ENCODE results near the gene RETREG3.
A peak's percentile ranks its signal among the peaks of the same experiment; 100 is the strongest.
"Not testable (repeated sequence)": the region's sequence is repeated elsewhere in the genome, so short reads cannot be mapped to it uniquely, and the experiment has no call there.

RETREG3 gene

GRCh38 chr17:42609182-42609813 lies at the start of gene RETREG3, which contains the start of gene TUBG1:
Gene RETREG3 (minus strand): TSS chr17:42609374. CDS start chr17:42609324, 50 bp downstream.
Gene TUBG1 (plus strand): TSS chr17:42609683. CDS start chr17:42609738, 55 bp downstream.
- peak; percentile 99 for DNase-seq

GRCh38 chr17:42657824-42658588 lies 48.8 kb upstream of the RETREG3 start:
- DNase-seq: no peak

- no peak for DNase-seq
Measured at GRCh38 chr17:42655528-42655927, 46.4 kb upstream of the RETREG3 start.

GRCh38 chr17:42653179-42654124 lies 44.3 kb upstream of the RETREG3 start:
- DNase-seq: no peak

GRCh38 chr17:42651392-42651791 lies 42.2 kb upstream of the RETREG3 start:
- DNase-seq: no peak

GRCh38 chr17:42647778-42648177 lies 38.6 kb upstream of the RETREG3 start:
- no peak for DNase-seq

GRCh38 chr17:42642336-42642735 lies 33.2 kb upstream of the RETREG3 start:
- no peak for DNase-seq

- DNase-seq: no peak
Measured at GRCh38 chr17:42640121-42640520, 30.9 kb upstream of the RETREG3 start.

- no peak for DNase-seq
Measured at GRCh38 chr17:42639525-42640113, 30.4 kb upstream of the RETREG3 start.

- no peak for DNase-seq
Measured at GRCh38 chr17:42632949-42633444, 23.8 kb upstream of the RETREG3 start.

GRCh38 chr17:42629411-42630009 lies 20.3 kb upstream of the RETREG3 start:
- DNase-seq: no peak

GRCh38 chr17:42627032-42627764 lies 18.0 kb upstream of the RETREG3 start:
- DNase-seq: not testable (repeated sequence)

GRCh38 chr17:42623732-42624596 lies 14.8 kb upstream of the RETREG3 start:
- DNase-seq: no peak

- no peak for DNase-seq
Measured at GRCh38 chr17:42623271-42623670, 14.1 kb upstream of the RETREG3 start.

GRCh38 chr17:42621987-42622386 lies 12.8 kb upstream of the RETREG3 start:
- not testable (repeated sequence) for DNase-seq

- DNase-seq: peak; percentile 18
Measured at GRCh38 chr17:42618442-42619150, 9.4 kb upstream of the RETREG3 start.

GRCh38 chr17:42617956-42618431 lies 8.8 kb upstream of the RETREG3 start:
- no peak for DNase-seq

- DNase-seq: no peak
Measured at GRCh38 chr17:42613699-42614295, 4.6 kb upstream of the RETREG3 start.

- DNase-seq: no peak
Measured at GRCh38 chr17:42612013-42612412, 2.8 kb upstream of the RETREG3 start.

All from CD4-positive, alpha-beta T cell treated with Interleukin-15 for 1 hour (primary cell).